GM12873 (cell line): ENCODE results near the gene CNPPD1.

Experiments
- CTCF ChIP-seq: IDR thresholded peaks from 2 replicates; pipeline ENCODE4 v1.5.1; 2012; ENCODE audit warnings: low read depth, mild to moderate bottlenecking, moderate library complexity, low read length, control low read depth; ENCODE audit not compliant: insufficient read depth; ENCODE audit errors: missing control alignments

Gene CNPPD1

GRCh38 chr2:219213486-219214071, 36.9 kb upstream of the CNPPD1 start:
- no peak for TF ChIP-seq CTCF

GRCh38 chr2:219213026-219213415, 36.3 kb upstream of the CNPPD1 start:
- TF ChIP-seq CTCF: no peak

- TF ChIP-seq CTCF: no peak
Measured at GRCh38 chr2:219210886-219211362, 34.2 kb upstream of the CNPPD1 start.

- TF ChIP-seq CTCF: no peak
Measured at GRCh38 chr2:219210196-219210885, 33.6 kb upstream of the CNPPD1 start.

GRCh38 chr2:219209236-219210195, 32.8 kb upstream of the CNPPD1 start:
- no peak for TF ChIP-seq CTCF

- no peak for TF ChIP-seq CTCF
Measured at GRCh38 chr2:219207884-219208740, 31.4 kb upstream of the CNPPD1 start.
